ENCODE measurements around the gene EIF4G1. TPM values are rescaled to one million over a fixed set of nuclear protein-coding genes. Genes with fewer than 3 reads are reported as not detected.

EIF4G1 gene
- polyA plus RNA-seq, 4 donors: 142 to 203 (median 171) TPM

GRCh38 chr3:184361932-184362667, 47.7 kb downstream of the EIF4G1 start:
- peak in 1 of 4 donors; percentile 52 for DNase-seq (ENCODE audit: low read depth in 4 of 4, low spot score in 3 of 4)

GRCh38 chr3:184362668-184363546, 48.5 kb downstream of the EIF4G1 start:
- DNase-seq (ENCODE audit: low read depth in 4 of 4, low spot score in 3 of 4): peak; percentile 91 to 97 (median 94)

- DNase-seq (ENCODE audit: low read depth in 4 of 4, low spot score in 3 of 4): no peak
Observed at GRCh38 chr3:184366619-184367289, 52.3 kb downstream of the EIF4G1 start.

GRCh38 chr3:184368116-184368515, 53.7 kb downstream of the EIF4G1 start:
- DNase-seq (ENCODE audit: low read depth in 4 of 4, low spot score in 3 of 4): no peak

GRCh38 chr3:184368586-184369183, 54.3 kb downstream of the EIF4G1 start:
- DNase-seq (ENCODE audit: low read depth in 4 of 4, low spot score in 3 of 4): no peak

- peak in 3 of 4 donors; percentile 61 to 66 (median 62) for DNase-seq (ENCODE audit: low read depth in 4 of 4, low spot score in 3 of 4)
Observed at GRCh38 chr3:184371570-184372018, 57.2 kb downstream of the EIF4G1 start.

GRCh38 chr3:184372296-184372821, 58.0 kb downstream of the EIF4G1 start:
- DNase-seq (ENCODE audit: low read depth in 4 of 4, low spot score in 3 of 4): no peak

GRCh38 chr3:184372911-184373310, 58.5 kb downstream of the EIF4G1 start:
- DNase-seq (ENCODE audit: low read depth in 4 of 4, low spot score in 3 of 4): no peak

GRCh38 chr3:184373422-184373821, 59.0 kb downstream of the EIF4G1 start:
- no peak for DNase-seq (ENCODE audit: low read depth in 4 of 4, low spot score in 3 of 4)

- DNase-seq (ENCODE audit: low read depth in 4 of 4, low spot score in 3 of 4): no peak
Observed at GRCh38 chr3:184375747-184376461, 61.5 kb downstream of the EIF4G1 start.

- no peak for DNase-seq (ENCODE audit: low read depth in 4 of 4, low spot score in 3 of 4)
Observed at GRCh38 chr3:184377374-184377773, 63.0 kb downstream of the EIF4G1 start.

- DNase-seq (ENCODE audit: low read depth in 4 of 4, low spot score in 3 of 4): no peak
Observed at GRCh38 chr3:184377882-184378445, 63.6 kb downstream of the EIF4G1 start, which contains the start of gene THPO. THPO (minus strand) TSS chr3:184378207; CDS start chr3:184376259, 1,948 bp downstream.

- DNase-seq (ENCODE audit: low read depth in 4 of 4, low spot score in 3 of 4): no peak
Observed at GRCh38 chr3:184378651-184379357, 64.4 kb downstream of the EIF4G1 start.

- no peak for DNase-seq (ENCODE audit: low read depth in 4 of 4, low spot score in 3 of 4)
Observed at GRCh38 chr3:184379358-184380184, 65.2 kb downstream of the EIF4G1 start, which contains the start of gene CHRD. CHRD (plus strand) TSS chr3:184380054; CDS start chr3:184380319, 265 bp downstream.

GRCh38 chr3:184380185-184380626, 65.8 kb downstream of the EIF4G1 start:
- DNase-seq (ENCODE audit: low read depth in 4 of 4, low spot score in 3 of 4): no peak

- DNase-seq (ENCODE audit: low read depth in 4 of 4, low spot score in 3 of 4): no peak
Observed at GRCh38 chr3:184380627-184381260, 66.3 kb downstream of the EIF4G1 start.
